ENCODE measurements around the gene CEP164. TPM values are rescaled to one million over a fixed set of nuclear protein-coding genes. Genes with fewer than 3 reads are reported as not detected.

Gene CEP164
- total RNA-seq, 1 experiment from 2014 or later, result 13.3 TPM

GRCh38 chr11:117411736-117412135 is 84.1 kb downstream of the CEP164 start:
- Histone ChIP-seq H3K9me2 (replicated peaks; ENCODE audit: insufficient read depth, low read length) (no peaks in the 10 kb centered on the region), H4K20me1 (ENCODE audit: insufficient read depth, low read depth, low read length) (no peaks in the 10 kb centered on the region), H3K36me3 (ENCODE audit: insufficient read depth, low read length) (no peaks in the 10 kb centered on the region), H3K9ac (ENCODE audit: low read length) (no peak overlapping the region), H3K27me3 (ENCODE audit: low read length) (no peaks in the 10 kb centered on the region), H3K79me2 (ENCODE audit: low read length) (no peaks in the 10 kb centered on the region), H3K9me3 (ENCODE audit: low read length) (no peaks in the 10 kb centered on the region), H2AFZ (ENCODE audit: low read length) (no peak overlapping the region), H3K4me2 (ENCODE audit: low read depth, low read length, poor library complexity, severe bottlenecking) (no peak overlapping the region), H3K27ac (ENCODE audit: low read length) (no peak overlapping the region), H3K4me3 (ENCODE audit: low read length) (no peak overlapping the region), H3K4me1 (ENCODE audit: low read length) (no peaks in the 10 kb centered on the region)
- no peak for DNase-seq

GRCh38 chr11:117412176-117412575 is 84.5 kb downstream of the CEP164 start:
- Histone ChIP-seq H3K4me2 (ENCODE audit: low read depth, low read length, poor library complexity, severe bottlenecking) (no peak overlapping the region), H3K79me2 (ENCODE audit: low read length) (no peaks in the 10 kb centered on the region), H3K9ac (ENCODE audit: low read length) (no peak overlapping the region), H3K27ac (ENCODE audit: low read length) (no peak overlapping the region), H3K9me3 (ENCODE audit: low read length) (no peaks in the 10 kb centered on the region), H3K27me3 (ENCODE audit: low read length) (no peaks in the 10 kb centered on the region), H3K9me2 (replicated peaks; ENCODE audit: insufficient read depth, low read length) (no peaks in the 10 kb centered on the region), H3K4me3 (ENCODE audit: low read length) (no peak overlapping the region), H4K20me1 (ENCODE audit: insufficient read depth, low read depth, low read length) (no peaks in the 10 kb centered on the region), H3K36me3 (ENCODE audit: insufficient read depth, low read length) (no peaks in the 10 kb centered on the region), H2AFZ (ENCODE audit: low read length) (no peak overlapping the region), H3K4me1 (ENCODE audit: low read length) (no peaks in the 10 kb centered on the region)
- DNase-seq, result no peak

- H2AFZ ChIP-seq (ENCODE audit: low read length), result no peak overlapping the region
These were observed 85.1 kb downstream of the CEP164 start for GRCh38 chr11:117412653-117413275.

GRCh38 chr11:117413616-117414015 is 86.0 kb downstream of the CEP164 start:
- Histone ChIP-seq H3K9me2 (replicated peaks; ENCODE audit: insufficient read depth, low read length) (no peaks in the 10 kb centered on the region), H3K9ac (ENCODE audit: low read length) (no peak overlapping the region), H2AFZ (ENCODE audit: low read length) (no peak overlapping the region), H3K4me2 (ENCODE audit: low read depth, low read length, poor library complexity, severe bottlenecking) (no peak overlapping the region), H3K4me3 (ENCODE audit: low read length) (no peak overlapping the region), H3K9me3 (ENCODE audit: low read length) (no peaks in the 10 kb centered on the region), H4K20me1 (ENCODE audit: insufficient read depth, low read depth, low read length) (no peaks in the 10 kb centered on the region), H3K27ac (ENCODE audit: low read length) (no peak overlapping the region), H3K79me2 (ENCODE audit: low read length) (no peaks in the 10 kb centered on the region), H3K4me1 (ENCODE audit: low read length) (no peaks in the 10 kb centered on the region), H3K36me3 (ENCODE audit: insufficient read depth, low read length) (no peaks in the 10 kb centered on the region), H3K27me3 (ENCODE audit: low read length) (no peaks in the 10 kb centered on the region)
- DNase-seq, result no peak

More at GRCh38 chr11:117412653-117413275, 85.1 kb downstream of the CEP164 start:
- no peak overlapping the region for H3K27ac ChIP-seq (ENCODE audit: low read length)
- no peaks in the 10 kb centered on the region for H3K27me3 ChIP-seq (ENCODE audit: low read length)
- no peak overlapping the region for H3K4me2 ChIP-seq (ENCODE audit: low read depth, low read length, poor library complexity, severe bottlenecking)
- no peaks in the 10 kb centered on the region for H3K9me3 ChIP-seq (ENCODE audit: low read length)
- H4K20me1 ChIP-seq (ENCODE audit: insufficient read depth, low read depth, low read length), result no peaks in the 10 kb centered on the region
- H3K4me1 ChIP-seq (ENCODE audit: low read length), result no peaks in the 10 kb centered on the region
- no peak overlapping the region for H3K9ac ChIP-seq (ENCODE audit: low read length)
- no peak overlapping the region for H3K4me3 ChIP-seq (ENCODE audit: low read length)
- no peaks in the 10 kb centered on the region for H3K9me2 ChIP-seq (replicated peaks; ENCODE audit: insufficient read depth, low read length)
- H3K79me2 ChIP-seq (ENCODE audit: low read length), result no peaks in the 10 kb centered on the region
- DNase-seq, result no peak
- H3K36me3 ChIP-seq (ENCODE audit: insufficient read depth, low read length), result no peaks in the 10 kb centered on the region

GRCh38 chr11:117414724-117415123 is 87.1 kb downstream of the CEP164 start:
- Histone ChIP-seq H3K27ac (ENCODE audit: low read length) (no peak overlapping the region), H3K79me2 (ENCODE audit: low read length) (no peaks in the 10 kb centered on the region), H3K36me3 (ENCODE audit: insufficient read depth, low read length) (no peaks in the 10 kb centered on the region), H3K4me1 (ENCODE audit: low read length) (no peaks in the 10 kb centered on the region), H3K27me3 (ENCODE audit: low read length) (no peaks in the 10 kb centered on the region), H3K9me3 (ENCODE audit: low read length) (no peaks in the 10 kb centered on the region), H2AFZ (ENCODE audit: low read length) (no peak overlapping the region), H3K9ac (ENCODE audit: low read length) (no peak overlapping the region), H3K4me3 (ENCODE audit: low read length) (no peak overlapping the region), H4K20me1 (ENCODE audit: insufficient read depth, low read depth, low read length) (no peaks in the 10 kb centered on the region), H3K9me2 (replicated peaks; ENCODE audit: insufficient read depth, low read length) (no peaks in the 10 kb centered on the region), H3K4me2 (ENCODE audit: low read depth, low read length, poor library complexity, severe bottlenecking) (no peak overlapping the region)
- no peak for DNase-seq

- Histone ChIP-seq H3K9ac (ENCODE audit: low read length) (no peak overlapping the region), H3K4me1 (ENCODE audit: low read length) (no peaks in the 10 kb centered on the region), H3K4me2 (ENCODE audit: low read depth, low read length, poor library complexity, severe bottlenecking) (no peak overlapping the region), H4K20me1 (ENCODE audit: insufficient read depth, low read depth, low read length) (no peaks in the 10 kb centered on the region), H3K9me3 (ENCODE audit: low read length) (no peaks in the 10 kb centered on the region), H2AFZ (ENCODE audit: low read length) (no peak overlapping the region), H3K79me2 (ENCODE audit: low read length) (no peaks in the 10 kb centered on the region), H3K36me3 (ENCODE audit: insufficient read depth, low read length) (no peaks in the 10 kb centered on the region), H3K4me3 (ENCODE audit: low read length) (no peak overlapping the region), H3K9me2 (replicated peaks; ENCODE audit: insufficient read depth, low read length) (no peaks in the 10 kb centered on the region), H3K27me3 (ENCODE audit: low read length) (no peaks in the 10 kb centered on the region), H3K27ac (ENCODE audit: low read length) (no peak overlapping the region)
- no peak for DNase-seq
These were observed 87.8 kb downstream of the CEP164 start for GRCh38 chr11:117415358-117415896.

GRCh38 chr11:117417342-117417741 is 89.7 kb downstream of the CEP164 start:
- H2AFZ ChIP-seq (ENCODE audit: low read length), result no peak overlapping the region

GRCh38 chr11:117417856-117418255 is 90.2 kb downstream of the CEP164 start:
- H3K27me3 ChIP-seq (ENCODE audit: low read length), result no peaks in the 10 kb centered on the region
- no peaks in the 10 kb centered on the region for H3K36me3 ChIP-seq (ENCODE audit: insufficient read depth, low read length)
- no peak overlapping the region for H2AFZ ChIP-seq (ENCODE audit: low read length)
- H3K9ac ChIP-seq (ENCODE audit: low read length), result no peak overlapping the region
- H3K79me2 ChIP-seq (ENCODE audit: low read length), result no peaks in the 10 kb centered on the region
- H3K4me3 ChIP-seq (ENCODE audit: low read length), result no peak overlapping the region
- no peaks in the 10 kb centered on the region for H3K9me3 ChIP-seq (ENCODE audit: low read length)
- DNase-seq, result no peak
- no peak overlapping the region for H3K4me2 ChIP-seq (ENCODE audit: low read depth, low read length, poor library complexity, severe bottlenecking)
- H4K20me1 ChIP-seq (ENCODE audit: insufficient read depth, low read depth, low read length), result no peaks in the 10 kb centered on the region
- H3K4me1 ChIP-seq (ENCODE audit: low read length), result no peaks in the 10 kb centered on the region
- no peak overlapping the region for H3K27ac ChIP-seq (ENCODE audit: low read length)
- H3K9me2 ChIP-seq (replicated peaks; ENCODE audit: insufficient read depth, low read length), result no peaks in the 10 kb centered on the region

More at GRCh38 chr11:117417342-117417741, 89.7 kb downstream of the CEP164 start:
- DNase-seq, result no peak
- no peak overlapping the region for H3K4me3 ChIP-seq (ENCODE audit: low read length)
- no peaks in the 10 kb centered on the region for H3K79me2 ChIP-seq (ENCODE audit: low read length)
- H3K27me3 ChIP-seq (ENCODE audit: low read length), result no peaks in the 10 kb centered on the region
- no peak overlapping the region for H3K9ac ChIP-seq (ENCODE audit: low read length)
- H3K9me3 ChIP-seq (ENCODE audit: low read length), result no peaks in the 10 kb centered on the region
- H3K36me3 ChIP-seq (ENCODE audit: insufficient read depth, low read length), result no peaks in the 10 kb centered on the region
- no peak overlapping the region for H3K27ac ChIP-seq (ENCODE audit: low read length)
- H4K20me1 ChIP-seq (ENCODE audit: insufficient read depth, low read depth, low read length), result no peaks in the 10 kb centered on the region
- no peaks in the 10 kb centered on the region for H3K4me1 ChIP-seq (ENCODE audit: low read length)
- no peaks in the 10 kb centered on the region for H3K9me2 ChIP-seq (replicated peaks; ENCODE audit: insufficient read depth, low read length)
- H3K4me2 ChIP-seq (ENCODE audit: low read depth, low read length, poor library complexity, severe bottlenecking), result no peak overlapping the region
